ENCODE data around the gene CTSS.

DNA sequence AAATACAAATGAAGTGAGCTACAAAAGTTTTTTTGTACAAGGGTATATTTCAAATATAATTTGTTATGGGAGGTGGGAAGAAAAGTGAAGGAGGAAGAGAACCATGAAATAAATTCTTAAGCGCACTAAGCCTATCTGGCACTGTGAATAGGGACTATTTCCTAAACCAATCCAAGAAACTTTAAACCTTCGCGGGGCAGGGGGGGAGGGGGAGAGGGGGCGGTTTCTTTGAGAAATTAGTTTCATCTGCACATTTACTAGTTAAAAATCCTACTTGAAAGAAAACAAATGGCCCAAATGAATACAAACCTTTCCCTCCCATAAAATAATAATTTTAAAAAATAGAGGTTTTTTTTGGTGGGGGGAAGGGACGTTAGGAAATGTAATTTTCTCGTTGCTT, 69.0 kb downstream of the CTSS start:
- TF ChIP-seq, protein P1, sequence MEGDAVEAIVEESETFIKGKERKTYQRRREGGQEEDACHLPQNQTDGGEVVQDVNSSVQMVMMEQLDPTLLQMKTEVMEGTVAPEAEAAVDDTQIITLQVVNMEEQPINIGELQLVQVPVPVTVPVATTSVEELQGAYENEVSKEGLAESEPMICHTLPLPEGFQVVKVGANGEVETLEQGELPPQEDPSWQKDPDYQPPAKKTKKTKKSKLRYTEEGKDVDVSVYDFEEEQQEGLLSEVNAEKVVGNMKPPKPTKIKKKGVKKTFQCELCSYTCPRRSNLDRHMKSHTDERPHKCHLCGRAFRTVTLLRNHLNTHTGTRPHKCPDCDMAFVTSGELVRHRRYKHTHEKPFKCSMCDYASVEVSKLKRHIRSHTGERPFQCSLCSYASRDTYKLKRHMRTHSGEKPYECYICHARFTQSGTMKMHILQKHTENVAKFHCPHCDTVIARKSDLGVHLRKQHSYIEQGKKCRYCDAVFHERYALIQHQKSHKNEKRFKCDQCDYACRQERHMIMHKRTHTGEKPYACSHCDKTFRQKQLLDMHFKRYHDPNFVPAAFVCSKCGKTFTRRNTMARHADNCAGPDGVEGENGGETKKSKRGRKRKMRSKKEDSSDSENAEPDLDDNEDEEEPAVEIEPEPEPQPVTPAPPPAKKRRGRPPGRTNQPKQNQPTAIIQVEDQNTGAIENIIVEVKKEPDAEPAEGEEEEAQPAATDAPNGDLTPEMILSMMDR (IDR thresholded peaks at IDR 0.05) = no peak
- TF ChIP-seq POLR2A (IDR thresholded peaks at IDR 0.05) = no peak
- no peak for TF ChIP-seq POLR2AphosphoS5 (IDR thresholded peaks at IDR 0.05)
